Fibroblast of mammary gland (primary cell): ENCODE results near the gene EEPD1.

Source experiments
- DNase-seq: peaks from one replicate; pipeline ENCODE4 v3.0.0-alpha.2; 2010; ENCODE audit warnings: low read depth
- H3K4me3 ChIP-seq: 2 replicates; pipeline ENCODE4 v1.5.1; 2011; ENCODE audit warnings: low read depth, mild to moderate bottlenecking, low read length, moderate library complexity; ENCODE audit not compliant: control insufficient read depth
- CTCF ChIP-seq: conservative IDR thresholded peaks from 2 replicates; pipeline ENCODE4 v1.5.1; 2011; ENCODE audit warnings: low read depth, low read length, inconsistent platforms; ENCODE audit not compliant: control insufficient read depth, insufficient read depth

EEPD1 gene

GRCh38 chr7:36182854-36183604 is 30.0 kb downstream of the EEPD1 start:
- no peak for DNase-seq
- H3K4me3 ChIP-seq = no peak overlapping the region
- TF ChIP-seq CTCF = no peak

GRCh38 chr7:36185092-36185491 is 32.0 kb downstream of the EEPD1 start:
- TF ChIP-seq CTCF = no peak
- DNase-seq = no peak
- H3K4me3 ChIP-seq = no peak overlapping the region

GRCh38 chr7:36185756-36186155 is 32.7 kb downstream of the EEPD1 start:
- peak; percentile 39 for DNase-seq
- H3K4me3 ChIP-seq = no peak overlapping the region
- no peak for TF ChIP-seq CTCF

- no peak overlapping the region for H3K4me3 ChIP-seq
- TF ChIP-seq CTCF = no peak
These were observed 33.5 kb downstream of the EEPD1 start for GRCh38 chr7:36186359-36187121.

GRCh38 chr7:36188266-36188665 is 35.2 kb downstream of the EEPD1 start:
- no peak overlapping the region for H3K4me3 ChIP-seq
- no peak for TF ChIP-seq CTCF
- DNase-seq = no peak

More at GRCh38 chr7:36186359-36187121, 33.5 kb downstream of the EEPD1 start:
- DNase-seq = no peak

- DNase-seq = no peak
- H3K4me3 ChIP-seq = no peak overlapping the region
- TF ChIP-seq CTCF = no peak
These were observed 35.9 kb downstream of the EEPD1 start for GRCh38 chr7:36188906-36189305.
